WTC11 (cell line): ENCODE results near the gene APBA3. TPM values are rescaled to one million over a fixed set of nuclear protein-coding genes. Genes with fewer than 3 reads are reported as not detected.

Experiments
- ATAC-seq: fragments of 200-7000 bp; cut with Tn5 transposase; 2 replicates; pipeline ENCODE4 v1.10.0; 2021; ENCODE audit warnings: mild to moderate bottlenecking, moderate library complexity
- CTCF ChIA-PET: fragments of 300-600 bp; sonication (Branson Sonifier 250); formaldehyde crosslinking; loops from one replicate; lab custom pipeline; 2021; ENCODE audit warnings: antibody characterized with exemption; lab: Charles Lee
- POLR2A ChIA-PET: fragments of 350-600 bp; sonication (Branson Sonifier 250); formaldehyde crosslinking; loops from one replicate; lab custom pipeline; 2021; ENCODE audit warnings: antibody characterized with exemption; lab: Charles Lee
- DNase-seq: peaks from one replicate; pipeline ENCODE4 v3.0.0; 2021; ENCODE audit warnings: low spot score
- H3K27ac Mint-ChIP-seq: 2 replicates; pipeline ENCODE4 v1.8.0; 2021; ENCODE audit warnings: mixed read lengths
- H3K27me3 Mint-ChIP-seq: 2 replicates; pipeline ENCODE4 v1.8.0; 2021; ENCODE audit warnings: low read depth, mild to moderate bottlenecking, moderate library complexity, mixed read lengths
- H3K36me3 Mint-ChIP-seq: 2 replicates; pipeline ENCODE4 v1.8.0; 2021; ENCODE audit warnings: mixed read lengths
- H3K4me1 Mint-ChIP-seq: 2 replicates; pipeline ENCODE4 v1.8.0; 2022; ENCODE audit warnings: mixed read lengths
- H3K4me3 Mint-ChIP-seq: 2 replicates; pipeline ENCODE4 v1.8.0; 2021; ENCODE audit warnings: mild to moderate bottlenecking, moderate library complexity, mixed read lengths
- H3K9me3 Mint-ChIP-seq: 2 replicates; pipeline ENCODE4 v1.8.0; 2021; ENCODE audit warnings: mixed read lengths
- AFF4 ChIP-seq: sonication (generic); formaldehyde crosslinking; IDR thresholded peaks from 2 replicates; pipeline ENCODE4 v1.8.1; 2023; ENCODE audit warnings: mild to moderate bottlenecking, missing genetic modification reagents, borderline replicate concordance
- ATF3 ChIP-seq: sonication (generic); formaldehyde crosslinking; conservative IDR thresholded peaks from 2 replicates; pipeline ENCODE4 v1.8.1; 2022; ENCODE audit warnings: mild to moderate bottlenecking, missing genetic modification reagents
- ATF6 ChIP-seq: sonication (generic); formaldehyde crosslinking; IDR thresholded peaks from 2 replicates; pipeline ENCODE4 v1.8.1; 2023; ENCODE audit warnings: mild to moderate bottlenecking, missing genetic modification reagents
- E2F1 ChIP-seq: sonication (generic); formaldehyde crosslinking; IDR thresholded peaks from 2 replicates; pipeline ENCODE4 v1.8.0; 2022; ENCODE audit warnings: mild to moderate bottlenecking, missing genetic modification reagents
- E2F5 ChIP-seq: sonication (generic); formaldehyde crosslinking; IDR thresholded peaks from 2 replicates; pipeline ENCODE4 v1.8.1; 2022; ENCODE audit warnings: mild to moderate bottlenecking, moderate library complexity, missing genetic modification reagents
- ERG ChIP-seq: fragments of 250-450 bp; sonication (Bioruptor Pico); IDR thresholded peaks from 2 replicates; pipeline ENCODE4 v1.8.0; 2021; ENCODE audit warnings: mild to moderate bottlenecking
- ESRRA ChIP-seq: sonication (generic); formaldehyde crosslinking; IDR thresholded peaks from 2 replicates; pipeline ENCODE4 v1.8.1; 2022; ENCODE audit warnings: mild to moderate bottlenecking, missing genetic modification reagents, borderline replicate concordance
- GABPB1 ChIP-seq: sonication (generic); formaldehyde crosslinking; IDR thresholded peaks from 2 replicates; pipeline ENCODE4 v1.8.1; 2023; ENCODE audit warnings: mild to moderate bottlenecking, missing genetic modification reagents
- GTF2I ChIP-seq: fragments of 250-450 bp; sonication (Bioruptor Pico); conservative IDR thresholded peaks from 2 replicates; pipeline ENCODE4 v1.4.0; 2021; ENCODE audit warnings: mild to moderate bottlenecking
- HMGA2 ChIP-seq: fragments of 250-450 bp; sonication (Bioruptor Pico); IDR thresholded peaks from 2 replicates; pipeline ENCODE4 v1.4.0; 2021; ENCODE audit warnings: mild to moderate bottlenecking, moderate library complexity
- IRF1 ChIP-seq: sonication (generic); formaldehyde crosslinking; IDR thresholded peaks from 2 replicates; pipeline ENCODE4 v1.8.0; 2023; ENCODE audit warnings: missing genetic modification reagents
- SP1 ChIP-seq: sonication (generic); formaldehyde crosslinking; conservative IDR thresholded peaks from 2 replicates; pipeline ENCODE4 v1.8.1; 2022; ENCODE audit warnings: missing genetic modification reagents
- TCF7 ChIP-seq: sonication (generic); formaldehyde crosslinking; IDR thresholded peaks from 2 replicates; pipeline ENCODE4 v1.8.0; 2022; ENCODE audit warnings: mild to moderate bottlenecking, low read depth, missing genetic modification reagents, moderate library complexity
- ZBTB43 ChIP-seq: sonication (generic); formaldehyde crosslinking; IDR thresholded peaks from 2 replicates; pipeline ENCODE4 v1.8.1; 2023; ENCODE audit warnings: mild to moderate bottlenecking, missing genetic modification reagents
- ZNF396 ChIP-seq: fragments of 250-450 bp; sonication (Bioruptor Pico); IDR thresholded peaks from 2 replicates; pipeline ENCODE4 v1.8.0; 2021; ENCODE audit warnings: mild to moderate bottlenecking, moderate library complexity, borderline replicate concordance
- ZNF416 ChIP-seq: fragments of 250-450 bp; sonication (Bioruptor Pico); IDR thresholded peaks from 2 replicates; pipeline ENCODE4 v1.9.0; 2021; ENCODE audit warnings: mild to moderate bottlenecking, inconsistent platforms
- ZNF671 ChIP-seq: fragments of 250-450 bp; sonication (Bioruptor Pico); IDR thresholded peaks from 2 replicates; pipeline ENCODE4 v1.8.0; 2021; ENCODE audit warnings: mild to moderate bottlenecking
- total RNA-seq: library from RNA; stranded (reverse); gene quantifications from 3 replicates; pipeline ENCODE4 v1.2.3, GENCODE V29; 2021

APBA3 gene
- total RNA-seq, 1 experiment from 2014 or later = 27.5 TPM

- CTCF ChIA-PET = interaction anchor here (0.6 to 2.7 kb wide), 15 partner anchors 8 to 205 kb away, joined by 3 to 17 read pairs (median 6); partner anchors contain the start of genes APBA3, MRPL54 and RAX2
- peaks cover 17% of the 10 kb centered on the region for H3K27me3 Mint-ChIP-seq
- peaks cover 21% of the 10 kb centered on the region for H3K36me3 Mint-ChIP-seq
- TF ChIP-seq ZNF416 (CRISPR knock-in tag) = no peak
- no peak for TF ChIP-seq SP1 (CRISPR knock-in tag)
- no peak for TF ChIP-seq E2F1 (CRISPR knock-in tag)
- no peak for TF ChIP-seq TCF7
- TF ChIP-seq GABPB1 = no peak
- TF ChIP-seq ERG (CRISPR knock-in tag) = no peak
- no peak for TF ChIP-seq ATF3 (CRISPR knock-in tag)
- no peak for TF ChIP-seq AFF4 (CRISPR knock-in tag)
- TF ChIP-seq E2F5 = no peak
- no peak for TF ChIP-seq IRF1 (CRISPR knock-in tag)
- TF ChIP-seq ZNF671 (CRISPR knock-in tag) = no peak
- POLR2A ChIA-PET = no interaction called here
- peaks cover 7% of the 10 kb centered on the region for H3K4me1 Mint-ChIP-seq
- ATAC-seq = no peak
- H3K4me3 Mint-ChIP-seq = no peak overlapping the region
- peaks cover 18% of the 10 kb centered on the region for H3K9me3 Mint-ChIP-seq
- no peak overlapping the region for H3K27ac Mint-ChIP-seq
- DNase-seq = no peak
Observed at GRCh38 chr19:3782903-3783302, 21.4 kb upstream of the APBA3 start.

- POLR2A ChIA-PET = no interaction called here
- peaks cover 21% of the 10 kb centered on the region for H3K36me3 Mint-ChIP-seq
- no peak overlapping the region for H3K27ac Mint-ChIP-seq
- peaks cover 7% of the 10 kb centered on the region for H3K4me1 Mint-ChIP-seq
- ATAC-seq = no peak
- DNase-seq = no peak
- CTCF ChIA-PET = interaction anchor here (0.6 to 2.3 kb wide), 3 partner anchors 20 to 89 kb away, joined by 3 to 17 read pairs (median 3); partner anchors contain the start of genes APBA3 and MRPL54
- peaks cover 17% of the 10 kb centered on the region for H3K27me3 Mint-ChIP-seq
- H3K4me3 Mint-ChIP-seq = no peak overlapping the region
- TF ChIP-seq GTF2I (CRISPR knock-in tag) (peak; percentile 75; the same call in 1 of the 2 replicates), ZNF396 (CRISPR knock-in tag) (no peak), E2F5 (no peak), HMGA2 (CRISPR knock-in tag) (no peak), ATF6 (CRISPR knock-in tag) (no peak), ZBTB43 (no peak), GABPB1 (no peak), ESRRA (CRISPR knock-in tag) (no peak)
- peaks cover 18% of the 10 kb centered on the region for H3K9me3 Mint-ChIP-seq
Observed at GRCh38 chr19:3782330-3782729, 20.8 kb upstream of the APBA3 start.
